Measurements from ENCODE around the gene TMEM19. TPM values are rescaled to one million over a fixed set of nuclear protein-coding genes. Genes with fewer than 3 reads are reported as not detected.
A peak's percentile ranks its signal among the peaks of the same experiment; 100 is the strongest.

The TMEM19 gene
- total RNA-seq, 1 donor from 2014 or later = 40.3 TPM

DNA sequence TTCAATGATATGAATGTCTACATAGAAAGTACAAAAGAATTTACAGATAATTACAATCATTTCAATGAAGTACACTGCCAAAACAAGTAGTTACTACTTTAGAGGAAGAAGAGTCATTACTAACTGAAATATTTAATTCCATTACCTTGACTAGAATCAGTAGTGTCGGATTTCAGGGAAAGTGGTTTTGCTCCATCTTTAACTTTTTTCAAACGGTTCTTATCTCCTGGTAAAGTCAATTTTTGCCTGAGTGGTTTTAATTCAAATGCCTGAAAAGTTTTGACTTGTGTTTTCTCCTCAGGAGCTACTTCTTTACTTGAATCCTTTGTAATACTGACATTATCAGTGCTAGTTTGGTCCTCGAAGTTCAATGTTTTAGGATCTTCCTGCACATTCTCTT, 29.1 kb upstream of the TMEM19 start:
- Histone ChIP-seq H3K27me3 (ENCODE audit: control insufficient read depth, insufficient read depth, low read length) (no peaks in the 10 kb centered on the region), H3K4me3 (ENCODE audit: low read depth, low read length) (no peak overlapping the region), H3K36me3 (ENCODE audit: control insufficient read depth, insufficient read depth, low read length) (peaks cover 10% of the 10 kb centered on the region)
- TF ChIP-seq, protein P1, sequence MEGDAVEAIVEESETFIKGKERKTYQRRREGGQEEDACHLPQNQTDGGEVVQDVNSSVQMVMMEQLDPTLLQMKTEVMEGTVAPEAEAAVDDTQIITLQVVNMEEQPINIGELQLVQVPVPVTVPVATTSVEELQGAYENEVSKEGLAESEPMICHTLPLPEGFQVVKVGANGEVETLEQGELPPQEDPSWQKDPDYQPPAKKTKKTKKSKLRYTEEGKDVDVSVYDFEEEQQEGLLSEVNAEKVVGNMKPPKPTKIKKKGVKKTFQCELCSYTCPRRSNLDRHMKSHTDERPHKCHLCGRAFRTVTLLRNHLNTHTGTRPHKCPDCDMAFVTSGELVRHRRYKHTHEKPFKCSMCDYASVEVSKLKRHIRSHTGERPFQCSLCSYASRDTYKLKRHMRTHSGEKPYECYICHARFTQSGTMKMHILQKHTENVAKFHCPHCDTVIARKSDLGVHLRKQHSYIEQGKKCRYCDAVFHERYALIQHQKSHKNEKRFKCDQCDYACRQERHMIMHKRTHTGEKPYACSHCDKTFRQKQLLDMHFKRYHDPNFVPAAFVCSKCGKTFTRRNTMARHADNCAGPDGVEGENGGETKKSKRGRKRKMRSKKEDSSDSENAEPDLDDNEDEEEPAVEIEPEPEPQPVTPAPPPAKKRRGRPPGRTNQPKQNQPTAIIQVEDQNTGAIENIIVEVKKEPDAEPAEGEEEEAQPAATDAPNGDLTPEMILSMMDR (IDR thresholded peaks at IDR 0.05; ENCODE audit: insufficient read depth, low read length, severe bottlenecking) = no peak
- DNase-seq (ENCODE audit: low read depth) = no peak
- FAIRE-seq = no peak

DNA sequence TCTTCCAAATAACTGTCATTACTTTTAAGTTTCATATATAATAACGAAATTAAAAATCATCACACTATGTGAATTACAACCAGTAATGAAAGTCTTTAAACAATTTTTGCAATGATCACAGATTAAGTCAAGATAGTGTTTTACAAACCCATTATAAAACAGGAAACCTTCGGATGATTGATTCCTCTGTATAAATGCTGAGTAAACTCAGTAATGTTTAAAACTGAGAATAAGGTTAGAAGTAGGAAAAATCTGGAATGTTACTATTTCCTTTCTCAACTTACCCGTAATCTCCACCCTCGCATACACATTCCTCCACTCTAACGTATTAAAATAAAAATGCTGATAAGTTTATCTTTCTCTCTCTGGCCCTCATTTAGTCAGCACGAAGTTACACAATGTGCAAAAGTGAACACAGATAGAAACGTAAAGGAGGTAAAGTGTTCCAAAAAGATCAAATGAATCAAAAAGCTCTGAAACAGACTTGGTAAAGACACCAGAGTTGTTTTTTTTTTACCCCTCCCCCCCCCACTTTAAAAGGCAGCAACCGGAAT, 23.8 kb upstream of the TMEM19 start:
- Histone ChIP-seq H3K4me3 (ENCODE audit: low read depth, low read length) (peak overlapping the region; percentile 98), H3K36me3 (ENCODE audit: control insufficient read depth, insufficient read depth, low read length) (peaks cover 8% of the 10 kb centered on the region), H3K27me3 (ENCODE audit: control insufficient read depth, insufficient read depth, low read length) (no peaks in the 10 kb centered on the region)
- DNase-seq (ENCODE audit: low read depth) = peak; percentile 37
- TF ChIP-seq, protein P1 (IDR thresholded peaks at IDR 0.05; ENCODE audit: insufficient read depth, low read length, severe bottlenecking) = no peak
- FAIRE-seq = no peak

DNA sequence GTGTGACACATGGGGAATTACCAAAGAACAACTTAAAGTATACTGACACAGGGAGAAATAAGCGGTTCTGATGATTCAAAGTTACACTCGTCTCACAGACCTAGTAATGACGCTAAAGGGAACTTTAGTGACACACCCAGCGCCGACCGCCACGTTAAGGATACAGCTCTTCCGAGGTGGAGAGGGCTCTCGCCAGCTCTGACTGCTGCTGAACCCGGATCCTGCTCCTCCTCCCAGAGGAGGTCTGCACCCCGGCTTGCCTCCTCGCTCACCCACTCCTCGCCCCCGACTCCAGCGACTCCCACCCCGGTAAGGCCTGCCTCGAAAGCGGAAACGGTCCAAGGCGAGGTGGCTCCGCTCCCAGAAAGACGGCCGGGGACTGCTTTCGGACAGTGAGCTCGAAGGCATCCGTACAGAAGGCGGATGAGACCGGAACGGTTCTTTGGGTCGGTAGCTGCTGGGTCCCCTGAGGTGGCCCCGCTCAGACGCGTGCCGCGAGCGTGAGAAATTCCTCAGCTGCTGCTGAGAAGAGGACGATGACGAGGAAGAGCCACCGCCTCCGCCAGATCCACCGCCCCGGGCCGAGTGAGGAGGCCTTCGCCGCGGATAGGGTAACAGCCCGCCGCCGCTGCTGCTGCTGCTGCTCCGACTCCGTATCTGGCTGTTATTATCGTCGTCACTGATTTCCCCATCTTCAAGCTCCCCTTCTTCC, 22.9 kb upstream of the TMEM19 start:
- FAIRE-seq = no peak
- peak; percentile 85 for DNase-seq (ENCODE audit: low read depth)
- TF ChIP-seq, protein P1 (IDR thresholded peaks at IDR 0.05; ENCODE audit: insufficient read depth, low read length, severe bottlenecking) = no peak
- no peaks in the 10 kb centered on the region for H3K27me3 ChIP-seq (ENCODE audit: control insufficient read depth, insufficient read depth, low read length)
- peaks cover 8% of the 10 kb centered on the region for H3K36me3 ChIP-seq (ENCODE audit: control insufficient read depth, insufficient read depth, low read length)
- peak overlapping the region; percentile 98 for H3K4me3 ChIP-seq (ENCODE audit: low read depth, low read length)

DNA sequence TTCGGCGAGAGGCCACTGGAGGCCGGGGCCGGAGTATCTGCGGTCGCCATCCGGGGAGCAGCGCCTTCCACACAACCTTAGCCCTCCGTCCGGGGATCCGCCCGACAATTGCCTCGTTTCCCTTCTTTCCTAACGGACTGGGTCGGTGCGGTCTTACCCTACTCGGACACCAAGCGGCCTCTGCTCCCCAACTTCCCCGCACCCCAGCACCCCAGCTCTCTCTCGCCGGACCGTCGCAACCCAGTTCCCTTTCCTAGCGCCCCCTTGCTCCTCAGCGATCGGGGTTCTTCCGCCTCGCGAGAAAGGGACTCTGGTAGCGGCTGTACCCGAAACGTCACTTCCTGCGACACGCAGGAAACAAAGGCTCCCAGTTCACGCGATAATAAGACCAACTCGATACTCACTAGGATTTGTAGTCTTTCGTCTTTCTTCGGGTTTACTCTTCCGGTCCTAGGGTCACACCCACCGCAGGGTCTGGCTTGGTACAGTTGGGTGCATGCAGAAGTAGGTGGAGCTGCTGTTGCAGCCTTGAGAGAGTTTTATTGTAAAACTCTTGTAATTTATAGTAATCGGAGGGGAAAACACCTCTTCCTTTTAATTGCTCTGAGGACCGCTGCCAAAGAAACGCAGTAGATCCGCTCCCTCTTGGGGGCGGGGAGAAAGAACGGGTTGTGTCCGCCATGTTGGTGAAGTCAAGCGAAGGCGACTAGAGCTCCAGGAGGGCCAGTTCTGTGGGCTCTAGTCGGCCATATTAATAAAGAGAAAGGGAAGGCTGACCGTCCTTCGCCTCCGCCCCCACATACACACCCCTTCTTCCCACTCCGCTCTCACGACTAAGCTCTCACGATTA, 22.1 kb upstream of the TMEM19 start, which contains the start of the genes THAP2 and ZFC3H1:
Gene THAP2 (plus strand): TSS at position 741 of the 850 bp plus-strand sequence. CDS start 209 bp downstream, outside the sequence.
Gene ZFC3H1 (minus strand): TSS at position 288 of the 850 bp plus-strand sequence. CDS start 238 bp downstream, at position 50.
- peak within 1 kb of the TSS; percentile 98 for H3K4me3 ChIP-seq (ENCODE audit: low read depth, low read length)
- peaks cover 7% of the 10 kb centered on the region for H3K36me3 ChIP-seq (ENCODE audit: control insufficient read depth, insufficient read depth, low read length)
- TF ChIP-seq, protein P1 (IDR thresholded peaks at IDR 0.05; ENCODE audit: insufficient read depth, low read length, severe bottlenecking) = peak; percentile 48
- FAIRE-seq (no peak), DNase-seq (ENCODE audit: low read depth) (peak; percentile 100)
- H3K27me3 ChIP-seq (ENCODE audit: control insufficient read depth, insufficient read depth, low read length) = no peaks in the 10 kb centered on the region

DNA sequence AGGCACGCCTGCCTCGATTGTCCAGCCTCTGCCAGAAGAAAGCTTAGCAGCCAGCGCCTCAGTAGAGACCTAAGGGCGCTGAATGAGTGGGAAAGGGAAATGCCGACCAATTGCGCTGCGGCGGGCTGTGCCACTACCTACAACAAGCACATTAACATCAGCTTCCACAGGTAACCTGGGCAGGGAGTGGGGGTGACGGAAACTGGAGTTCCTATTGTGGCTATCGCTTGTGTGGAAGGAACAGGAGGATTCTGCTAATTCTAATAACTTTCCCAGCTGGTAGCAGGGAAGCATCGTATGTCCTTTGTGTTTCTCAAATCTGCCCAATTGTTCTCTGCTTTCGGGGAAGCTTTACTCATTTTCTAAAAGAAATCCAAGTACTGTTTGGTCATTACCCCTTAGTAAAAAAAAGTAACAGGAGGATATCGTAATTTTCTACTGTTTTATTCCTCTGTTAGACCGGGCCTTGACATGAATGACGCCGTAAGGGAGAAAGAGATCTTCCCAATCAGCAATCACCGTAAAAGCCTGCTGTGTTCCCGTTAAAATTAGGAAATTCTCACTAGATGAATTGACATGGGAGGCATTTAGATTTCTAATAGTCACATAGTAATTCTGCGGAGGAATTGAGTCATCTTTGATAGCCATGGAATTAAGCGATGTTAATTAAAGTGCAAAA, 21.3 kb upstream of the TMEM19 start:
- DNase-seq (ENCODE audit: low read depth) (peak; percentile 39), FAIRE-seq (no peak)
- TF ChIP-seq, protein P1 (IDR thresholded peaks at IDR 0.05; ENCODE audit: insufficient read depth, low read length, severe bottlenecking) = no peak
- H3K27me3 ChIP-seq (ENCODE audit: control insufficient read depth, insufficient read depth, low read length) = no peaks in the 10 kb centered on the region
- H3K4me3 ChIP-seq (ENCODE audit: low read depth, low read length) = peak overlapping the region; percentile 98
- peaks cover under 1% of the 10 kb centered on the region for H3K36me3 ChIP-seq (ENCODE audit: control insufficient read depth, insufficient read depth, low read length)

Measured in bronchial epithelial cell (primary cell).